SK-N-SH (cell line): ENCODE measurements around the gene LGR5. TPM values are rescaled to one million over a fixed set of nuclear protein-coding genes. Genes with fewer than 3 reads are reported as not detected.

Source experiments
- CTCF ChIA-PET: fragments of 300-600, 350-600 bp; formaldehyde crosslinking; extraction: SDS; loops from one replicate; lab custom pipeline; 2021; lab: Yijun Ruan, JAX
- POLR2A ChIA-PET: fragments of 350-600 bp; sonication (Branson Sonifier 250); formaldehyde crosslinking; extraction: SDS; loops from one replicate; lab custom pipeline; 2020; ENCODE audit warnings: antibody characterized with exemption, inconsistent platforms; lab: Yijun Ruan, JAX
- DNase-seq: peaks from one replicate; pipeline ENCODE4 v3.0.0; 2012
- H2AFZ ChIP-seq: fragments of 200-600 bp; sonication (generic); 2 replicates; pipeline ENCODE4 v1.8.1; 2016; ENCODE audit warnings: antibody characterized with exemption, mild to moderate bottlenecking, low read depth
- H3F3A ChIP-seq: fragments of 200-600 bp; sonication (generic); replicated peaks from 2 replicates; pipeline ENCODE3; 2016; ENCODE audit warnings: antibody characterized with exemption, mild to moderate bottlenecking; ENCODE audit not compliant: insufficient read depth
- H3K27ac ChIP-seq, 2 experiments: fragments of 200-500 bp in 1 of 2; fragments of 200-600 bp in 1 of 2; sonication (Bioruptor generic) in 1 of 2; sonication (generic), shearing (Covaris generic) in 1 of 2; 2 replicates each; pipeline versions ENCODE4 v1.5.1 to v1.6.1; 2014 to 2016; ENCODE audit warnings: low read depth in 2 of 2, inconsistent platforms in 1 of 2, low read length in 1 of 2, mild to moderate bottlenecking in 1 of 2, mixed read lengths in 1 of 2
- H3K27me3 ChIP-seq: fragments of 200-600 bp; sonication (generic), shearing (Covaris generic); 2 replicates; pipeline ENCODE4 v1.6.1; 2016; ENCODE audit warnings: mixed run types; ENCODE audit not compliant: insufficient read depth
- H3K36me3 ChIP-seq, 2 experiments: fragments of 200-500 bp in 1 of 2; fragments of 200-600 bp in 1 of 2; sonication (Bioruptor generic) in 1 of 2; sonication (generic) in 1 of 2; replicated peaks in 1 of 2; 2 replicates each; pipeline versions ENCODE3 to v1.5.1; 2014 to 2016; ENCODE audit warnings: low read length in 1 of 2, mild to moderate bottlenecking in 1 of 2; ENCODE audit not compliant: insufficient read depth in 2 of 2, control insufficient read depth in 1 of 2
- H3K4me1 ChIP-seq, 2 experiments: fragments of 200-500 bp in 1 of 2; fragments of 200-600 bp in 1 of 2; sonication (Bioruptor generic) in 1 of 2; sonication (generic), shearing (Covaris generic) in 1 of 2; 2 replicates each; pipeline versions ENCODE4 v1.5.1 to v1.6.1; 2014 to 2016; ENCODE audit warnings: low read depth in 1 of 2, low read length in 1 of 2, mixed run types in 1 of 2; ENCODE audit not compliant: insufficient read depth in 2 of 2, control insufficient read depth in 1 of 2
- H3K4me2 ChIP-seq: fragments of 200-600 bp; sonication (generic), shearing (Covaris generic); 2 replicates; pipeline ENCODE4 v1.6.1; 2017; ENCODE audit warnings: mixed run types
- H3K4me3 ChIP-seq, 2 experiments: fragments of 200-500 bp in 1 of 2; fragments of 200-600 bp in 1 of 2; sonication (Bioruptor generic) in 1 of 2; sonication (generic), shearing (Covaris generic) in 1 of 2; 2 replicates each; pipeline versions ENCODE4 v1.5.1 to v1.8.1; 2014 to 2016; ENCODE audit warnings: low read depth in 2 of 2, inconsistent platforms in 1 of 2, low read length in 1 of 2, mild to moderate bottlenecking in 1 of 2, mixed read lengths in 1 of 2, moderate library complexity in 1 of 2
- H3K79me2 ChIP-seq: fragments of 200-600 bp; sonication (generic); 2 replicates; pipeline ENCODE4 v1.8.1; 2017; ENCODE audit warnings: mild to moderate bottlenecking; ENCODE audit not compliant: insufficient read depth
- H3K9ac ChIP-seq: fragments of 200-600 bp; sonication (generic); 2 replicates; pipeline ENCODE4 v1.6.1; 2017; ENCODE audit warnings: mixed run types
- H3K9me2 ChIP-seq: fragments of 200-600 bp; sonication (generic); 2 replicates; pipeline ENCODE4 v1.6.1; 2017; ENCODE audit warnings: mixed run types
- H3K9me3 ChIP-seq: fragments of 200-600 bp; sonication (generic); 2 replicates; pipeline ENCODE4 v1.6.1; 2017; ENCODE audit warnings: mixed run types, mild to moderate bottlenecking, moderate library complexity
- H4K20me1 ChIP-seq: fragments of 200-600 bp; sonication (generic); 2 replicates; pipeline ENCODE4 v1.6.1; 2017; ENCODE audit warnings: mild to moderate bottlenecking, mixed run types; ENCODE audit not compliant: insufficient read depth
- CHD2 ChIP-seq: fragments of 150-350 bp; IDR thresholded peaks from 2 replicates; pipeline ENCODE4 v1.6.1; 2018; ENCODE audit warnings: low read length; ENCODE audit not compliant: partially characterized antibody
- EP300 ChIP-seq, 2 experiments: IDR thresholded peaks; 2 replicates each; pipeline versions ENCODE4 v1.4.0 to v1.6.1; 2012; ENCODE audit warnings: borderline replicate concordance in 1 of 2, low read depth in 1 of 2, low read length in 1 of 2
- EZH2phosphoT487 ChIP-seq: fragments of 200-600 bp; sonication (generic); IDR thresholded peaks from 2 replicates; pipeline ENCODE4 v1.6.1; 2017; ENCODE audit warnings: low read depth, mixed run types, mild to moderate bottlenecking, antibody characterized with exemption, moderate library complexity, borderline replicate concordance
- FOSL2 ChIP-seq: IDR thresholded peaks from 2 replicates; pipeline ENCODE4 v1.4.0; 2012; ENCODE audit warnings: low read depth, mild to moderate bottlenecking, moderate library complexity, borderline replicate concordance
- FOXJ3 ChIP-seq: sonication (generic); formaldehyde crosslinking; IDR thresholded peaks from 2 replicates; pipeline ENCODE4 v1.5.1; 2020; ENCODE audit warnings: mild to moderate bottlenecking, missing genetic modification reagents
- IRF3 ChIP-seq: fragments of 150-350 bp; IDR thresholded peaks from 2 replicates; pipeline ENCODE4 v1.6.1; 2016; ENCODE audit warnings: mild to moderate bottlenecking, low read depth, low read length
- MAX ChIP-seq: IDR thresholded peaks from 2 replicates; pipeline ENCODE4 v1.4.0; 2012; ENCODE audit warnings: low read depth
- MEF2A ChIP-seq: IDR thresholded peaks from 2 replicates; pipeline ENCODE4 v1.4.0; 2012; ENCODE audit warnings: low read depth, borderline replicate concordance
- MXI1 ChIP-seq: IDR thresholded peaks from 2 replicates; pipeline ENCODE4 v1.6.1; 2012; ENCODE audit warnings: mild to moderate bottlenecking, low read depth, low read length, improper control_type of control experiment
- NFIC ChIP-seq: IDR thresholded peaks from 2 replicates; pipeline ENCODE4 v1.4.0; 2012; ENCODE audit warnings: borderline replicate concordance
- NRF1 ChIP-seq: IDR thresholded peaks from 2 replicates; pipeline ENCODE4 v1.6.1; 2012; ENCODE audit warnings: low read depth, mild to moderate bottlenecking, low read length
- RAD21 ChIP-seq: IDR thresholded peaks from 2 replicates; pipeline ENCODE4 v1.6.1; 2012; ENCODE audit warnings: mild to moderate bottlenecking, low read length
- RCOR1 ChIP-seq: fragments of 150-350 bp; IDR thresholded peaks from 2 replicates; pipeline ENCODE4 v1.6.1; 2017; ENCODE audit warnings: antibody characterized with exemption, low read length
- REST ChIP-seq: IDR thresholded peaks from 2 replicates; pipeline ENCODE4 v1.6.1; 2012; ENCODE audit warnings: mild to moderate bottlenecking, low read depth, low read length, moderate library complexity
- RXRA ChIP-seq: IDR thresholded peaks from 2 replicates; pipeline ENCODE4 v1.4.0; 2012; ENCODE audit warnings: low read depth, mild to moderate bottlenecking, borderline replicate concordance
- TAF1 ChIP-seq: IDR thresholded peaks from 2 replicates; pipeline ENCODE4 v1.6.1; 2012; ENCODE audit warnings: low read depth, mild to moderate bottlenecking, low read length, moderate library complexity, borderline replicate concordance
- TCF12 ChIP-seq: IDR thresholded peaks from 2 replicates; pipeline ENCODE4 v1.4.0; 2012
- TEAD4 ChIP-seq: IDR thresholded peaks from 2 replicates; pipeline ENCODE4 v1.4.0; 2012; ENCODE audit warnings: mild to moderate bottlenecking, borderline replicate concordance; ENCODE audit not compliant: insufficient read depth
- YY1 ChIP-seq: IDR thresholded peaks from 2 replicates; pipeline ENCODE4 v1.4.0; 2012; ENCODE audit warnings: low read depth, mild to moderate bottlenecking
- WGBS: methylation state at CpG from one replicate; pipeline ENCODE4 v1.1.6; 2017; ENCODE audit warnings: low lambda C conversion rate; 5-methylcytosine and 5-hydroxymethylcytosine counted together
- polyA plus RNA-seq, 3 experiments: library from polyadenylated mRNA; depleted of rRNA; stranded (reverse); fragments of >200 nt; gene quantifications; 2 replicates each; pipeline ENCODE4 v1.2.3, GENCODE V29; 2012
- TF ChIP-seq, protein P1 (sequence below): IDR thresholded peaks from 2 replicates; pipeline ENCODE4; 2012

The LGR5 gene
- polyA plus RNA-seq, 1 of the 3 experiments (the other 2 are of a cell fraction): 1.4 TPM

DNA sequence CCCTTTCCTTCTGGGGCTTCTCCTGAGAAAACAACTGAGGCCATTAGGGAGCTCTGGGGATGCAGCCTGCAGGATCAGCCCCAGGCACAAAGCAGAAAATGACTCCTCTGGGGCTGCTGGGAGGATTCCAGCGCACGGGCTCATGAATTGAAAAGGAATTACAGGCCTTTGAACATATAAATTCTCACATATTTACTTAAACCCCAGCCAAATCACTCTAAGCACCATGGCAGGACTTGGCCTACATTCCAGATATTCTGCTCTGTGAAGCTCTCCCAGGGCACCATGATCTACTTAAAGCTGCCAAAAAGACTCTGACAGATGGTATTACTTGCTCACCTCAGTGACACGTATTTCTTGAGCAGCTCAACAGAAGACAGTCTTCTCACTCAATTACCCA lies 136.9 kb downstream of the LGR5 start:
- no peak overlapping the region for H3K4me3 ChIP-seq
- CTCF ChIA-PET: interaction anchor here (0.9 kb wide), 1 partner anchor 17 kb away, joined by 3 read pairs; no protein-coding TSS in a partner anchor
- TF ChIP-seq CHD2 (no peak), RCOR1 (no peak), TEAD4 (no peak), RXRA (no peak), FOSL2 (no peak), FOXJ3 (CRISPR knock-in tag) (no peak), MAX (no peak), MEF2A (no peak), MXI1 (no peak), IRF3 (no peak), NRF1 (no peak), EZH2phosphoT487 (no peak), NFIC (no peak), RAD21 (no peak), TAF1 (no peak), YY1 (no peak), TCF12 (no peak), EP300 (IDR thresholded peaks at IDR 0.05; ENCODE audit: borderline replicate concordance in 1 of 2, low read depth in 1 of 2, low read length in 1 of 2) (no peak), REST (no peak)
- TF ChIP-seq, protein P1, sequence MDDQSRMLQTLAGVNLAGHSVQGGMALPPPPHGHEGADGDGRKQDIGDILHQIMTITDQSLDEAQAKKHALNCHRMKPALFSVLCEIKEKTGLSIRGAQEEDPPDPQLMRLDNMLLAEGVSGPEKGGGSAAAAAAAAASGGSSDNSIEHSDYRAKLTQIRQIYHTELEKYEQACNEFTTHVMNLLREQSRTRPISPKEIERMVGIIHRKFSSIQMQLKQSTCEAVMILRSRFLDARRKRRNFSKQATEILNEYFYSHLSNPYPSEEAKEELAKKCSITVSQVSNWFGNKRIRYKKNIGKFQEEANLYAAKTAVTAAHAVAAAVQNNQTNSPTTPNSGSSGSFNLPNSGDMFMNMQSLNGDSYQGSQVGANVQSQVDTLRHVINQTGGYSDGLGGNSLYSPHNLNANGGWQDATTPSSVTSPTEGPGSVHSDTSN: no peak
- TF ChIP-seq, all 33 proteins: peak for 0
- no peaks in the 10 kb centered on the region for H3F3A ChIP-seq
- no peak overlapping the region for H3K9ac ChIP-seq
- H3K79me2 ChIP-seq: no peaks in the 10 kb centered on the region
- 87% methylated on average over 3 of the region's 3 CpGs for WGBS
- DNase-seq: no peak
- no peaks in the 10 kb centered on the region for H4K20me1 ChIP-seq
- peak overlapping the region in 1 of 2 experiments; percentile 88; a peak in 2 of 4 replicates for H3K27ac ChIP-seq
- H2AFZ ChIP-seq: no peak overlapping the region
- no peaks in the 10 kb centered on the region for H3K9me2 ChIP-seq
- H3K9me3 ChIP-seq: no peaks in the 10 kb centered on the region
- no peaks in the 10 kb centered on the region for H3K36me3 ChIP-seq
- POLR2A ChIA-PET: no interaction called here
- H3K27me3 ChIP-seq: no peaks in the 10 kb centered on the region
- peaks cover 0 to 21% of the 10 kb centered on the region in 2 experiments; a peak in 2 of 4 replicates for H3K4me1 ChIP-seq
- H3K4me2 ChIP-seq: no peak overlapping the region
